HUDEP-2 (cell line): Measurements from ENCODE around the gene KLF17.

ENCODE experiments used
- DNase-seq, 76 experiments: peaks; one replicate each; lab custom pipeline; 2025; ENCODE audit not compliant: unreplicated experiment in 76 of 76; lab: John Stamatoyannopoulos, UW

The KLF17 gene

GRCh38 chr1:44147582-44147981 lies 29.0 kb downstream of the KLF17 start:
- DNase-seq = no peak

GRCh38 chr1:44151332-44151731 lies 32.7 kb downstream of the KLF17 start:
- DNase-seq = no peak

GRCh38 chr1:44151808-44152207 lies 33.2 kb downstream of the KLF17 start:
- DNase-seq = no peak

GRCh38 chr1:44152692-44153091 lies 34.1 kb downstream of the KLF17 start:
- DNase-seq = no peak

GRCh38 chr1:44154049-44154448 lies 35.4 kb downstream of the KLF17 start:
- no peak for DNase-seq

GRCh38 chr1:44157903-44158302 lies 39.3 kb downstream of the KLF17 start:
- DNase-seq = no peak

GRCh38 chr1:44158871-44159270 lies 40.2 kb downstream of the KLF17 start:
- DNase-seq = no peak

- no peak for DNase-seq
Measured at GRCh38 chr1:44161546-44161945, 42.9 kb downstream of the KLF17 start.

GRCh38 chr1:44168520-44169098 lies 50.0 kb downstream of the KLF17 start:
- DNase-seq = peak in 9 of 76 experiments; percentile 1 to 10 (median 4)

GRCh38 chr1:44170281-44170823 lies 51.7 kb downstream of the KLF17 start:
- no peak for DNase-seq

GRCh38 chr1:44174630-44175029 lies 56.0 kb downstream of the KLF17 start:
- DNase-seq = no peak
